Heart left ventricle (tissue), 13 donors: ENCODE measurements around the gene GRM7.

Source experiments
- POLR2A ChIP-seq, 2 donors: fragments of 450-650 bp; IDR thresholded peaks; one replicate each; pipeline ENCODE4 v1.6.1; 2017; ENCODE audit warnings: antibody characterized with exemption in 2 of 2, mild to moderate bottlenecking in 2 of 2, moderate library complexity in 2 of 2
- TF ChIP-seq, protein P1 (sequence below), 12 donors: fragments of 200-600 bp; sonication (generic) in 4 of 12; IDR thresholded peaks; one replicate each; pipeline versions ENCODE4 v1.5.0 to v1.8.0; 2018 to 2022; ENCODE audit warnings: antibody characterized with exemption in 12 of 12, mild to moderate bottlenecking in 5 of 12
- donor health status: ischemic (EF 13 %, LVEDD 7.1; RV severe dilation, severe dysfunction).
- donor health status: DM: no; HTN: yes; CAD: no.
- donor health status: DM: no; HTN: no; CAD: no.
- donor health status: ischemic (EF 25% LVEDD 6.9; RV normal size, moderate dysfunction).
- donor health status: ischemic (EF 25% LVEDD 5.7; RV mildly dilated, moderate dysfunction).
- donor health status: ischemic (EF 35%, LVEDD 5.7; RV mildly dilated, moderate dysfunction).
- donor health status: nonischemic (EF 11% LVEDD 7.7; RV severe dilation, severe dysfunction).
- donor health status: DM: yes; HTN: yes; CAD: no.
- donor health status: PGD.
- donor health status: ischemic (EF 29% LVEDD 5.4; RV normal size, mild dysfunction).
- donor health status: nonischemic (EF 23%, LVEDD 6.1; RV moderate dilation, normal function).

DNA sequence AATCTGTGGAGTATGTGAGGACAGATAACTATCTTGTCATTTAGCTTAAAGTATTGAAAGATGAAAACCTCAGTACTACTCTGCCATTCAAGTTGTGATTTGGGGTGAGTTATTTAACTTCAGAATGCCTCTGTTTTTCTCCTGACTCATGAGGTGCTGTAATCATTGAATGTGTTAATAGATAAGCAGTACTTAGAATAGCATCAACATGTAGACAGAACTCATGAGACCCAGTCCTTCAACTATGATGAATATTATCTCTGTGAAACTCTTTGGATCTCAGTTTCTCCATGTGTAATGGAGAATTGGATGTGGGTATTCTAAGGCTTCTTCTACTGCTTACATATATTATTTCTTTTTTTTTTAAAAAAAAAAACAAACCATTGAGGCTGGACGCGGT, 431.4 kb downstream of the GRM7 start:
- TF ChIP-seq, protein P1, sequence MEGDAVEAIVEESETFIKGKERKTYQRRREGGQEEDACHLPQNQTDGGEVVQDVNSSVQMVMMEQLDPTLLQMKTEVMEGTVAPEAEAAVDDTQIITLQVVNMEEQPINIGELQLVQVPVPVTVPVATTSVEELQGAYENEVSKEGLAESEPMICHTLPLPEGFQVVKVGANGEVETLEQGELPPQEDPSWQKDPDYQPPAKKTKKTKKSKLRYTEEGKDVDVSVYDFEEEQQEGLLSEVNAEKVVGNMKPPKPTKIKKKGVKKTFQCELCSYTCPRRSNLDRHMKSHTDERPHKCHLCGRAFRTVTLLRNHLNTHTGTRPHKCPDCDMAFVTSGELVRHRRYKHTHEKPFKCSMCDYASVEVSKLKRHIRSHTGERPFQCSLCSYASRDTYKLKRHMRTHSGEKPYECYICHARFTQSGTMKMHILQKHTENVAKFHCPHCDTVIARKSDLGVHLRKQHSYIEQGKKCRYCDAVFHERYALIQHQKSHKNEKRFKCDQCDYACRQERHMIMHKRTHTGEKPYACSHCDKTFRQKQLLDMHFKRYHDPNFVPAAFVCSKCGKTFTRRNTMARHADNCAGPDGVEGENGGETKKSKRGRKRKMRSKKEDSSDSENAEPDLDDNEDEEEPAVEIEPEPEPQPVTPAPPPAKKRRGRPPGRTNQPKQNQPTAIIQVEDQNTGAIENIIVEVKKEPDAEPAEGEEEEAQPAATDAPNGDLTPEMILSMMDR (IDR thresholded peaks at IDR 0.05) = no peak
- no peak for TF ChIP-seq POLR2A (IDR thresholded peaks at IDR 0.05)
